ENCODE results near the gene SLC6A18.
"Not testable (repeated sequence)": the region's sequence is repeated elsewhere in the genome, so short reads cannot be mapped to it uniquely, and the experiment has no call there.

Gene SLC6A18

DNA sequence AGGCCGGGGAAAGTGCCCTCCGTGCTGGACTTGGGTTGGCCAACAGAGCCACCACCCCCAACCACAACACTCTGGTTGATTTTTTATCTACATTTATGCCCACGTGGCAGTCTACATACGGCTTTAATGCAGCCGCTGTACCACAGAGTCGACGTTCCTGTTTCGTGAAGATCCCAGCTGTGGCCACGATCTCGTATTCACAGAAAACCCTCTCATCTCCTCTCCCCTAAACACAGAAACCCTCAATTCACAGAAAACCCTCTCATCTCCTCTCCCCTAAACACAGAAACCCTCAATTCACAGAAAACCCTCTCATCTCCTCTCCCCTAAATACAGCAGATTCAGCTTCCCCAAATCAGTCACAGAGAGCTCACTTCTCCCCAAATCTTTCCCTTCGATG, 3.8 kb downstream of the SLC6A18 start:
- H3K9ac ChIP-seq (ENCODE audit: low read depth in 1 of 2, low read length in 2 of 2); H3K27me3 ChIP-seq (ENCODE audit: control insufficient read depth in 2 of 2, insufficient read depth in 2 of 2, low read length in 2 of 2); H3K4me3 ChIP-seq (ENCODE audit: low read length in 2 of 2); H3K9me3 ChIP-seq (ENCODE audit: control insufficient read depth in 2 of 2, low read length in 2 of 2); H3K27ac ChIP-seq (ENCODE audit: low read depth in 2 of 2, low read length in 2 of 2); H3K4me1 ChIP-seq (ENCODE audit: control insufficient read depth in 2 of 2, insufficient read depth in 2 of 2, low read length in 2 of 2); H3K36me3 ChIP-seq (ENCODE audit: control insufficient read depth in 2 of 2, insufficient read depth in 2 of 2, low read length in 2 of 2): not testable (repeated sequence)

DNA sequence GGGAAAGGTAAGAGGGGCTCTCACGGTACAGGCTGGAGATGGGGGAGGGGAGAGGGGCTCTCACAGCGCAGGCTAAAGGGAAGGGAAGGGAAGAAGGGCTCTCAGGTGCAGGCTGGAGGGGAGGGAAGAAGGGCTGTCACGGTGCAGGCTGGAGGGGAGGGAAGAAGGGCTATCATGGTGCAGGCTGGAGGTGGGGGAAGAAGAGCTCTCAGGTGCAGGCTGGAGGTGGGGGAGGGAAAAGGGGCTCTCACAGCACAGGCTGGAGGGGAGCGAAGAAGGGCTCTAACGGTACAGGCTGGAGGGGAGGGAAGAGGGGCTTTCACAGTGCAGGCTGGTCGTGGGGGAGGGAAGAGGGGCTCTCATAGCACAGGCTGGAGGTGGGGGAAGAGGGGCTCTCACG, 4.6 kb downstream of the SLC6A18 start:
- peaks cover 0 to 3% of the 10 kb centered on the region in 2 donors for H3K27me3 ChIP-seq (ENCODE audit: control insufficient read depth in 2 of 2, insufficient read depth in 2 of 2, low read length in 2 of 2)
- H3K9me3 ChIP-seq (ENCODE audit: control insufficient read depth in 2 of 2, low read length in 2 of 2) = peaks cover 0 to under 1% of the 10 kb centered on the region in 2 donors
- H3K4me3 ChIP-seq (ENCODE audit: low read length in 2 of 2) = no peak overlapping the region
- no peaks in the 10 kb centered on the region for H3K36me3 ChIP-seq (ENCODE audit: control insufficient read depth in 2 of 2, insufficient read depth in 2 of 2, low read length in 2 of 2)
- no peak overlapping the region for H3K9ac ChIP-seq (ENCODE audit: low read depth in 1 of 2, low read length in 2 of 2)
- H3K27ac ChIP-seq (ENCODE audit: low read depth in 2 of 2, low read length in 2 of 2) = no peak overlapping the region
- H3K4me1 ChIP-seq (ENCODE audit: control insufficient read depth in 2 of 2, insufficient read depth in 2 of 2, low read length in 2 of 2) = no peaks in the 10 kb centered on the region

DNA sequence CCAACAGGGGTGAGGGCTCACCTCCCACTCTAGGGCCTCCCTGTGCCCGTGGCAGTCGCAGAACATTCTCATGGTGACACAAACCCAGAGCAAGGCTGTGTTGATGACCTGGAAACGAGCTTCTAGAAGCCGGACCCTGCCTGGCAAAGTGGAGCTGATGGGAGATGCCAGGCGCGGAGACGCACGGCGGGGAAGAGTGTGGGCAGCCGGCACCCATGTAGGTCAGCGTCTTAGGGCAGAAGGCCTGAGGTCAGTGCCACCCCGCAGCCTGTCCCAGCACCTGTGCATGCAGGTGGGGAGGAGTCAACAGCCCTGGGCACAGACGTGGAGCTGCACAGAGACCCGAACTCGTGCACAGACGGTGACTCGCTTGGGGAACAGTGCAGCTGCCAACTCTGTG, 5.4 kb downstream of the SLC6A18 start:
- Histone ChIP-seq H3K36me3 (ENCODE audit: control insufficient read depth in 2 of 2, insufficient read depth in 2 of 2, low read length in 2 of 2) (no peaks in the 10 kb centered on the region), H3K4me1 (ENCODE audit: control insufficient read depth in 2 of 2, insufficient read depth in 2 of 2, low read length in 2 of 2) (no peaks in the 10 kb centered on the region), H3K9me3 (ENCODE audit: control insufficient read depth in 2 of 2, low read length in 2 of 2) (peaks cover 0 to 2% of the 10 kb centered on the region in 2 donors), H3K27ac (ENCODE audit: low read depth in 2 of 2, low read length in 2 of 2) (no peak overlapping the region), H3K4me3 (ENCODE audit: low read length in 2 of 2) (no peak overlapping the region), H3K27me3 (ENCODE audit: control insufficient read depth in 2 of 2, insufficient read depth in 2 of 2, low read length in 2 of 2) (peaks cover 0 to 3% of the 10 kb centered on the region in 2 donors), H3K9ac (ENCODE audit: low read depth in 1 of 2, low read length in 2 of 2) (no peak overlapping the region)

DNA sequence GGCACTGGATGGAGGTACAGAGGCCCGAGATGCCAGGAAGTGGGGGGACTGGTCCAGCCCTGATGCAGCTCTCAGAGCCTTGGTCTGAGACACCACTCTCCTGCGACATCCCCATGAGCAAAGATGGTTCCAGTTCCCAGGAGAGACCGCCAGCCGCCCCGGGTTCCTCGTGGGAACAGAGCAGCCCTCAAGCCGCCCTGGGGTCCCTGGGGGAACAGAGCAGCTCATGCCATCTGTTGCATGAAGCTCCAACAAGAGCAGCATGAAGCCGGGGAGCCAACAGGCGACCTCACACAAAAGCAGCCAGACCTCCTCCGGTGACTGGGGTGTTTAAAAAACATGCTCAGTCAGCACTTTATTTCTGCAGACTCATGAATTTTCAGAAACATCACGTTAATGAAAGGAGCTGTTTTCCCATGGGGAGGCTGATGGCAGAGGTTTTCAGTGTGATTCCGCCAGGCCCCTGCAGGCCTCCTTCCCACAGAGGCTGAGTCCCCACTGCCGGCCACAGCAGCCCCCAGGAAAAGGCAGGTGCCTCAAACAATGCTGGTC, 6.2 kb downstream of the SLC6A18 start:
- Histone ChIP-seq H3K9ac (ENCODE audit: low read depth in 1 of 2, low read length in 2 of 2) (no peak overlapping the region), H3K27me3 (ENCODE audit: control insufficient read depth in 2 of 2, insufficient read depth in 2 of 2, low read length in 2 of 2) (peaks cover 0 to 3% of the 10 kb centered on the region in 2 donors), H3K9me3 (ENCODE audit: control insufficient read depth in 2 of 2, low read length in 2 of 2) (peaks cover 0 to 2% of the 10 kb centered on the region in 2 donors), H3K4me3 (ENCODE audit: low read length in 2 of 2) (no peak overlapping the region), H3K36me3 (ENCODE audit: control insufficient read depth in 2 of 2, insufficient read depth in 2 of 2, low read length in 2 of 2) (no peaks in the 10 kb centered on the region), H3K27ac (ENCODE audit: low read depth in 2 of 2, low read length in 2 of 2) (no peak overlapping the region), H3K4me1 (ENCODE audit: control insufficient read depth in 2 of 2, insufficient read depth in 2 of 2, low read length in 2 of 2) (no peaks in the 10 kb centered on the region)

DNA sequence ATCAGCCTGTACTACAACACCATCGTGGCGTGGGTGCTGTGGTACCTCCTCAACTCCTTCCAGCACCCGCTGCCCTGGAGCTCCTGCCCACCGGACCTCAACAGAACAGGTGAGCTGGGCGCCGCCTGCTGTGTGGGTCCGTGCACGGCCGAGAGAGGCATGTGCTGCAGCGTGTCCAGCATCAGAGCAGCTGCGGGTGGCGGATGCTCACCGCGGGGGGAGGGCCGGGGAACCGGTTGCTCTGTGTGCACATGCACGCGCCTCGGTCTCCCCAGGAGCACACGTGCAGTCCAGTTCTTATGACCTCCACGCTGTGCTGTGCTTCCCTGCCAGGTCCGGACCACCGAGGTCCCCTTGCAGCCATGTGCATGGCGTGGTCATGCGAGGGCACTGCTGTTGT, 7.6 kb downstream of the SLC6A18 start:
- no peak overlapping the region for H3K27ac ChIP-seq (ENCODE audit: low read depth in 2 of 2, low read length in 2 of 2)
- H3K4me3 ChIP-seq (ENCODE audit: low read length in 2 of 2) = no peak overlapping the region
- H3K9me3 ChIP-seq (ENCODE audit: control insufficient read depth in 2 of 2, low read length in 2 of 2) = peaks cover 0 to 5% of the 10 kb centered on the region in 2 donors
- H3K27me3 ChIP-seq (ENCODE audit: control insufficient read depth in 2 of 2, insufficient read depth in 2 of 2, low read length in 2 of 2) = peaks cover 0 to 3% of the 10 kb centered on the region in 2 donors
- H3K36me3 ChIP-seq (ENCODE audit: control insufficient read depth in 2 of 2, insufficient read depth in 2 of 2, low read length in 2 of 2) = no peaks in the 10 kb centered on the region
- H3K4me1 ChIP-seq (ENCODE audit: control insufficient read depth in 2 of 2, insufficient read depth in 2 of 2, low read length in 2 of 2) = no peaks in the 10 kb centered on the region
- H3K9ac ChIP-seq (ENCODE audit: low read depth in 1 of 2, low read length in 2 of 2) = no peak overlapping the region

DNA sequence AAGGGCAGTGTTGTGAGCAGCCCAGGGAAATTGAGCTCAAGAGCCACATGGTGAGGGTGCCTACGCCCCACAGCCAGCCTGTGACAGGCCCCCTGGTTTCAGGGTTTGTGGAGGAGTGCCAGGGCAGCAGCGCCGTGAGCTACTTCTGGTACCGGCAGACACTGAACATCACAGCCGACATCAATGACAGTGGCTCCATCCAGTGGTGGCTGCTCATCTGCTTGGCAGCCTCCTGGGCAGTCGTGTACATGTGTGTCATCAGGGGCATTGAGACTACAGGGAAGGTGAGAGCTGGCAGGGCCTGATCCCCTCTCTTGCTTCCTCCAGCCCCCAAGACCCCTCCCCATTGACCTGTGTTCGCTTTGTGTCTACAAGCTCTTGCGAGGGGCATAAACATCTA, 10.2 kb downstream of the SLC6A18 start:
- Histone ChIP-seq H3K36me3 (ENCODE audit: control insufficient read depth in 2 of 2, insufficient read depth in 2 of 2, low read length in 2 of 2) (no peaks in the 10 kb centered on the region), H3K9ac (ENCODE audit: low read depth in 1 of 2, low read length in 2 of 2) (no peak overlapping the region), H3K27me3 (ENCODE audit: control insufficient read depth in 2 of 2, insufficient read depth in 2 of 2, low read length in 2 of 2) (no peaks in the 10 kb centered on the region), H3K9me3 (ENCODE audit: control insufficient read depth in 2 of 2, low read length in 2 of 2) (peaks cover 0 to 5% of the 10 kb centered on the region in 2 donors), H3K27ac (ENCODE audit: low read depth in 2 of 2, low read length in 2 of 2) (no peak overlapping the region), H3K4me3 (ENCODE audit: low read length in 2 of 2) (no peak overlapping the region), H3K4me1 (ENCODE audit: control insufficient read depth in 2 of 2, insufficient read depth in 2 of 2, low read length in 2 of 2) (peaks cover 16% of the 10 kb centered on the region in 2 donors)

DNA sequence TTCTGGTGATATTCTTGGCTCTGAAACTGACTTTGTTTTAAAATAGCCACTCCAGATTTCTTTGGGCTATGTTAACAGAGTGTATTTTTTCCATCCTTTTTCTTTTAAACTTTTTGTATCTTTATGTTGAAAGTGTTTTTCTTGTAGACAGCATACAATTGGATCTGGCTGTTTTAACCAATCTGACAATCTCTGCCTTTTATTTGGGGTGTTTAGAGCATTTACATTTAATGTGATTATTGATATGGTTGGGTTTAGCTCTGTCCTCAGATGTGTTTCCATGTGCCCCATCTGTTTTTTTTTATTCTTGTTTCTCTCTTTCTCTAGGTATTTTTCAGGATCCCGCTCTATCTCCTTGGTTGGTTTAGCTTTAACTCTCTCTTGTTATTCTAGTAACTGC, 10.7 kb downstream of the SLC6A18 start:
- no peaks in the 10 kb centered on the region for H3K27me3 ChIP-seq (ENCODE audit: control insufficient read depth in 2 of 2, insufficient read depth in 2 of 2, low read length in 2 of 2)
- no peak overlapping the region for H3K9ac ChIP-seq (ENCODE audit: low read depth in 1 of 2, low read length in 2 of 2)
- no peaks in the 10 kb centered on the region for H3K36me3 ChIP-seq (ENCODE audit: control insufficient read depth in 2 of 2, insufficient read depth in 2 of 2, low read length in 2 of 2)
- H3K27ac ChIP-seq (ENCODE audit: low read depth in 2 of 2, low read length in 2 of 2) = no peak overlapping the region
- H3K4me3 ChIP-seq (ENCODE audit: low read length in 2 of 2) = no peak overlapping the region
- peaks cover 19 to 21% of the 10 kb centered on the region in 2 donors for H3K4me1 ChIP-seq (ENCODE audit: control insufficient read depth in 2 of 2, insufficient read depth in 2 of 2, low read length in 2 of 2)
- peaks cover 0 to 5% of the 10 kb centered on the region in 2 donors for H3K9me3 ChIP-seq (ENCODE audit: control insufficient read depth in 2 of 2, low read length in 2 of 2)

DNA sequence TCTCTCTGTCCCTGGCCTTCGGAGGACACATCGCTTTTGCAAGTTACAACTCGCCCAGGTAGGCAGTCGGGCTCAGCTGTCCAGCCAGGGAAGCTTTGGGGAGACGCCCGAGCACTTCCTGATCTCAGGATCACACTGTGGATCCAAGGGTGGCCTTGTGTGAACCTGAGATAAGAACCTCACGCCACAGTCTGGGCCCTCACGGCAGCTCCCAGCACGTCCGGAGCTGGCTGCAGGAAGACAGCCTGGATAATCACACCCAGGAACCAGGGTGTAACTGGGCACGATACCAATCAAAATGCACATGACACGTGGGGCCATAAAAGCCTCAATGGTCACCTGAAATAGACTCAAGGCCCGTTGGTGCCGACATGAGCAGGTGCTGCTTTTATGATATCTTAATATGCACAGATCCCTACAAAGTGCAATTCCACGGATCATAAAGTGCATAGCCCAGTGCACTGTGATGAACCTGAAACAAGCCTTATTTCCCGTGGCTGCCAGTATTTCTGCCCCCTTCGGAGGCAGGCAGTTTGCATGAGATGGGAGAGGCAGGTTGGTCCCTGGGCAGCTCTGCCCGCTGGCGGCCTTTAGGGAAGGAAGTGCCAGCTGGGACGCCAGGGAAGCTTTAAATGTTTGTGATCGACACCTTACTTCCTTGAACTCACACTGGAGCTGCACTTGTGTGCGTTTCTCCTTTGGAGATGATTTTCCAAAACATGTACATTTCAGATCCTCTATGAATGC, 14.5 kb downstream of the SLC6A18 start:
- peaks cover 0 to 5% of the 10 kb centered on the region in 2 donors for H3K9me3 ChIP-seq (ENCODE audit: control insufficient read depth in 2 of 2, low read length in 2 of 2)
- H3K27me3 ChIP-seq (ENCODE audit: control insufficient read depth in 2 of 2, insufficient read depth in 2 of 2, low read length in 2 of 2) = peaks cover 0 to 4% of the 10 kb centered on the region in 2 donors
- H3K27ac ChIP-seq (ENCODE audit: low read depth in 2 of 2, low read length in 2 of 2) = peak overlapping the region; percentile 84 to 90
- H3K9ac ChIP-seq (ENCODE audit: low read depth in 1 of 2, low read length in 2 of 2) = peak overlapping the region; percentile 32 to 62
- H3K36me3 ChIP-seq (ENCODE audit: control insufficient read depth in 2 of 2, insufficient read depth in 2 of 2, low read length in 2 of 2) = no peaks in the 10 kb centered on the region
- peak overlapping the region in 1 of 2 donors; percentile 26 for H3K4me3 ChIP-seq (ENCODE audit: low read length in 2 of 2)
- peaks cover 19 to 28% of the 10 kb centered on the region in 2 donors for H3K4me1 ChIP-seq (ENCODE audit: control insufficient read depth in 2 of 2, insufficient read depth in 2 of 2, low read length in 2 of 2)

DNA sequence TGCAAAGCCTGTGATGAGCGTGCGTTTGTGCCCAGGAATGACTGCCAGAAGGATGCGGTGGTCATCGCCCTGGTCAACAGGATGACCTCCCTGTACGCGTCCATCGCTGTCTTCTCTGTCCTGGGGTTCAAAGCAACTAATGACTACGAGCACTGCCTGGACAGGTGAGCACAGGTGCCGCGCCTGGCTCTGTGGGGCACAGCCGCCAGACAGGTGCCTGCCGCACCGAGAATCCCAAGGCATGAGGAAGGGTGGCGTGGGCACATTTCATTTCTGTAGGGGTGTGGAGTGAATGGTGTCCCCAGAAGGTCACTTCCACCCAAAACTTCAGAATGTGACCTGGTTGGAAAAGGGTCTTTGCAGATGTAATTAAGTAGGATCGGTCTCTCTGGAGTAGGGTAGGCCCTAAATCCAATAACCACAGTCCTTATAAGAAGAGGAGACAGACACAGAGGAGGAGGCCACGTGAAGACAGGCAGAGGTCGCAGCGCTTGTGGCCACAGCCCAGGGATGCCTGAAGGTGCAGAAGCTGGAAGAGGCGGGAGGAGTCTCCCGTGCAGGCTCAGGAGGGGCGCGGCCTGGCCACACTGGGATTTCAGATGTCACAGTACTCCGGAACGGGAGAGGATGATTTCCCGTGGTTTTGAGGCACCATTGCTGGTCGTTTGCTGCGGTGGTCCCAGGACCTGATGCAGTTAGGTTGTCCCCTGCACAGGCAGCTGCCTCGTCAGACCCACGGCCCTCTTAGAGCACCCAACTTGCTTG, 15.5 kb downstream of the SLC6A18 start:
- Histone ChIP-seq H3K4me1 (ENCODE audit: control insufficient read depth in 2 of 2, insufficient read depth in 2 of 2, low read length in 2 of 2) (peaks cover 19 to 28% of the 10 kb centered on the region in 2 donors), H3K27me3 (ENCODE audit: control insufficient read depth in 2 of 2, insufficient read depth in 2 of 2, low read length in 2 of 2) (peaks cover 2 to 12% of the 10 kb centered on the region in 2 donors), H3K27ac (ENCODE audit: low read depth in 2 of 2, low read length in 2 of 2) (peak overlapping the region; percentile 84 to 90), H3K9ac (ENCODE audit: low read depth in 1 of 2, low read length in 2 of 2) (peak overlapping the region in 1 of 2 donors; percentile 62), H3K36me3 (ENCODE audit: control insufficient read depth in 2 of 2, insufficient read depth in 2 of 2, low read length in 2 of 2) (no peaks in the 10 kb centered on the region), H3K4me3 (ENCODE audit: low read length in 2 of 2) (peak overlapping the region in 1 of 2 donors; percentile 14), H3K9me3 (ENCODE audit: control insufficient read depth in 2 of 2, low read length in 2 of 2) (peaks cover 0 to 3% of the 10 kb centered on the region in 2 donors)

DNA sequence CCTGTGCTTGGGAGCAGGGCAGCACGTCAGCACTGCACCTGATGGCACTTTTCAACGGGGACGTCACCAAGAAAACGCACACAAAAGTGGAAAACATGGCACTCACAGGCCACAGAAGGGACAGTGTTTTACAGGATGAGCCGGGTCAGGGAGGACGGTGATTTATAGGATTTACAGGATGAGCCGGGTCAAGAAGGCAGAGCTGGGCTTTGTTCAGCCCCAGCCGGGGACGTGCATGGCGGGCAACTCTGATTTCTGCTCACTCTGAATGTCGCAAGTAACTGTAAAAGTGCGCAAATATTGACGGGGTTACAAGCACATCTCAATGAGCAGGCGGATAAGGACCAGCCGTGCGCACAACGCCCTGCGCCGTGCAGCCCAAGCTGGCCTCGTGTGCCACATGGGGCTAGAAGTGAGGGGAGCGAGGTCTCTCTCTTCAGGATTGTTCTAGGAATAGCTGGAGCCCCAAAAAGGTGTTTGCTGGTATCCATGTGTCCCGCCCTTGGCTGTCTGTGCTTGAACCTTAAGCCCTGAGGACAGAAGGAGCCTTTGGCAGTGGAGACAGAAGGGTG, 16.4 kb downstream of the SLC6A18 start:
- Histone ChIP-seq H3K4me1 (ENCODE audit: control insufficient read depth in 2 of 2, insufficient read depth in 2 of 2, low read length in 2 of 2) (peaks cover 19 to 28% of the 10 kb centered on the region in 2 donors), H3K4me3 (ENCODE audit: low read length in 2 of 2) (no peak overlapping the region), H3K9ac (ENCODE audit: low read depth in 1 of 2, low read length in 2 of 2) (no peak overlapping the region), H3K36me3 (ENCODE audit: control insufficient read depth in 2 of 2, insufficient read depth in 2 of 2, low read length in 2 of 2) (no peaks in the 10 kb centered on the region), H3K27ac (ENCODE audit: low read depth in 2 of 2, low read length in 2 of 2) (no peak overlapping the region), H3K27me3 (ENCODE audit: control insufficient read depth in 2 of 2, insufficient read depth in 2 of 2, low read length in 2 of 2) (peaks cover 2 to 15% of the 10 kb centered on the region in 2 donors), H3K9me3 (ENCODE audit: control insufficient read depth in 2 of 2, low read length in 2 of 2) (peaks cover 0 to under 1% of the 10 kb centered on the region in 2 donors)
